GM12891 (cell line): ENCODE data around the gene SLC25A6.
"Not testable (repeated sequence)": the region's sequence is repeated elsewhere in the genome, so short reads cannot be mapped to it uniquely, and the experiment has no call there.

Source experiments
- DNase-seq: peaks from one replicate; pipeline ENCODE4 v3.0.0; 2011; ENCODE audit warnings: low spot score; ENCODE audit not compliant: insufficient read length
- FAIRE-seq: peaks from 2 replicates; lab custom pipeline; 2011; peaks lifted over from hg19 to GRCh38; lab: Jason Lieb, UNC
- PAX5 ChIP-seq: IDR thresholded peaks from 2 replicates; pipeline ENCODE4 v1.6.1; 2011; ENCODE audit warnings: low read length, moderate library complexity, mild to moderate bottlenecking; ENCODE audit not compliant: insufficient read depth, severe bottlenecking
- POLR2A ChIP-seq: IDR thresholded peaks from 2 replicates; pipeline ENCODE4 v1.6.1; 2011; ENCODE audit warnings: low read depth, low read length, control low read depth
- POLR2AphosphoS5 ChIP-seq: IDR thresholded peaks from 2 replicates; pipeline ENCODE4 v1.6.1; 2011; ENCODE audit warnings: low read depth, low read length, control low read depth
- POU2F2 ChIP-seq: IDR thresholded peaks from 2 replicates; pipeline ENCODE4 v1.6.1; 2011; ENCODE audit warnings: low read depth, mild to moderate bottlenecking, control low read depth, low read length, moderate library complexity
- SPI1 ChIP-seq: IDR thresholded peaks from 2 replicates; pipeline ENCODE4 v1.6.1; 2011; ENCODE audit warnings: low read depth, low read length, control low read depth
- TAF1 ChIP-seq: IDR thresholded peaks from 2 replicates; pipeline ENCODE4 v1.6.1; 2011; ENCODE audit warnings: low read depth, low read length, control low read depth

SLC25A6 gene

DNA sequence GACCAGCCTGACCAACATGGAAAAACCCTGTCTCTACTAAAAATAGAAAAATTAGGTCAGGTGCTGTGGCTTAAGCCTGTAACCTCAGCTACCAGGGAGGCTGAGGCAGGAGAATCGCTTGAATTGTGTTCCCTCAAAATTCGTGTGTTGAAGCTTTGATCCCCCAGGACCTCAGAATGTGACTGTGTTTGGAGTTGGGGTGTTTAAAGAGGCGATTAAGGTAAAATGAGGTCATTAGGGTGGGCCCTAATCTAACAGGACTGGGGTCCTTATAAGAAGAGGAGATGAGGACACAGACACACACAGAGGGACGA is 23.6 kb downstream of the SLC25A6 start:
- DNase-seq = no peak
- no peak for FAIRE-seq
- TF ChIP-seq POLR2A (no peak), PAX5 (no peak), POLR2AphosphoS5 (no peak), POU2F2 (no peak), TAF1 (no peak), SPI1 (no peak)

DNA sequence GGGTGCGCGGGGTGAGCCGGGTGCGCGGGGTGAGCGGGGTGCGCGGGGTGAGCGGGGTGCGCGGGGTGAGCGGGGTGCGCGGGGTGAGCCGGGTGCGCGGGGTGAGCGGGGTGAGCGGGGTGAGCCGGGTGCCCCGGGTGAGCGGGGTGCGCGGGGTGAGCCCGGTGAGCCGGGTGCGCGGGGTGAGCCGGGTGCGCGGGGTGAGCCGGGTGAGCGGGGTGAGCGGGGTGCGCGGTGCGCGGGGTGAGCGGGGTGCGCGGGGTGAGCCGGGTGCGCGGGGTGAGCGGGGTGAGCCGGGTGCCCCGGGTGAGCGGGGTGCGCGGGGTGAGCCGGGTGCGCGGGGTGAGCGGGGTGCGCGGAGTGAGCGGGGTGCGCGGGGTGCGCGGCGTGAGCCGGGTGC is 25.6 kb downstream of the SLC25A6 start:
- not testable (repeated sequence) for FAIRE-seq, DNase-seq

DNA sequence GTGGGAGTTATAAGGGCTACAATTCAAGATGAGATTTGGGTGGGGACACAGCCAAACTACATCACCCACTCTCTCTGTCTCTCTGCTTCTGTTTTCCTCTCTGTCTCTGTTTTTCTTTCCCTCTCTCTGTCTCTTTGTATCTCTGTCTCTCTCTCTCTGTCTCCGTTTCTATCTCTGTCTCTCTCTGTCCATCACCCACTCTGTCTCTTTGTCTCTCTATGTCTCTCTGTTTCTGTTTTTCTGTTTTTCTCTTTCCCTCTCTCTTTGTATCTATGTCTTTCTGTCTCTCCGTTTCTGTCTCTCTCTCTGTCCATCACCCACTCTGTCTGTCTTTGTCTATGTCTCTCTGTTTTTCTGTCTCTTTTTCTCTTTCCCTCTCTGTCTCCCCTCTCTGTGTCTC is 30.0 kb downstream of the SLC25A6 start:
- DNase-seq = no peak
- TF ChIP-seq POU2F2 = no peak
- no peak for FAIRE-seq

DNA sequence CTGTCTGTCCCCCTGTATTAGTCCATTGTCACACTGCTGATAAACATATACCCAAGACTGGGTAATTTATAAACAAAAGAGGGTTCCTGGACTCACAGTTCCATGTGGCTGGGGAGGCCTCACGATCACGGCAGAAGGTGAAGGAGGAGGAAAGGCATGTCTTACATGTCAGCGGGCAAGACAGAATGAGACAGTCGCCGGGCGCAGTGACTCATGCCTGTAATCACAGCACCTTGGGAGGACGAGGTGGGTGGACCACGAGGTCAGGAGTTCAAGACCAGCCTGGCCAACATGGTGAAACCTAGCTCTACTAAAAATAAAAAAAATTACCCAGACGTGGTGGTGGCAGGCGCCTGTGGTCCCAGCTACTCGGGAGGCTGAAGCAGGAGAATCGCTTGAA is 30.6 kb downstream of the SLC25A6 start:
- TF ChIP-seq SPI1 = no peak
- no peak for TF ChIP-seq POLR2AphosphoS5
- no peak for TF ChIP-seq TAF1
- TF ChIP-seq POU2F2 = no peak
- TF ChIP-seq PAX5 = no peak
- no peak for TF ChIP-seq POLR2A
- FAIRE-seq (no peak), DNase-seq (no peak)

DNA sequence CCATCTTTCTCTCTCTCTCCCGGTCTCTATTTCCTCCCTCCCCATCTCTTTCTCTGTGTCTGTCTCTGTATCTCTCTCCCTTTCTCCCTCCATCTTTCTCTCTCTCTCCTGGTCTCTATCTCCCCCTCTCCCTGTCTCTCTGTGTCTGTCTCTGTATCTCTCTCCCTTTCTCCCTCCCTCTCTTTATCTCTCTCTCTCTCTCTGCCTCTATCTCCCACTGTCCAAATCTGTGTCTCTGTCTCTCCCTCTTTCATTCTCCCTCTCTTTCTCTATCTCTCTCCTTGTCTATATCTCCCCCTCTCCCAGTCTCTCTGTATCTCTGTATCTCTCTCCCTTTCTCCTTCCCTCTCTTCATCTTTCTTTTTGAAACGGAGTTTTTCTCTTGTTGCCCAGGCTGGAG is 31.7 kb downstream of the SLC25A6 start:
- TF ChIP-seq POLR2A = no peak
- FAIRE-seq = no peak
- no peak for DNase-seq

DNA sequence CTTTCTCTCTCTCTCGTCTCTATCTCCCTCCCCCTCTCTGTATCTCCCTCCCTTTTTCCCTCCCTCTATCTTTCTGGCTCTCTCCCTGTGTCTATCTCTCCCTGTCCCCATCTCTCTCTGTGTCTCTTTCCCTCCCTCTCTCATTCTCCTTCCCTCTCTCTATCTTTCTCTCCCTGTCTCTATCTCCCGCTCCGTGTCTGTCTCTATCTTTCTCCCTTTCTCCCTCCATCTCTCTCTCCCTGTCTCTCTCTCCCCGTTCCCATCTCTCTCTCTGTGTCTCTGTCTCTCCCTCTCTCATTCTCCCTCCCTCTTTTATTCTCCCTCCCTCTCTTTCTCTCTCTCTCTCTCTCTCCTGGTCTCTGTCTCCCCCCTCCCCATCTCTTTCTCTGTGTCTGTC is 32.4 kb downstream of the SLC25A6 start:
- FAIRE-seq (no peak), DNase-seq (no peak)
- TF ChIP-seq POLR2AphosphoS5 (peak; percentile 27; the same call in 1 of the 2 replicates), POLR2A (no peak)

DNA sequence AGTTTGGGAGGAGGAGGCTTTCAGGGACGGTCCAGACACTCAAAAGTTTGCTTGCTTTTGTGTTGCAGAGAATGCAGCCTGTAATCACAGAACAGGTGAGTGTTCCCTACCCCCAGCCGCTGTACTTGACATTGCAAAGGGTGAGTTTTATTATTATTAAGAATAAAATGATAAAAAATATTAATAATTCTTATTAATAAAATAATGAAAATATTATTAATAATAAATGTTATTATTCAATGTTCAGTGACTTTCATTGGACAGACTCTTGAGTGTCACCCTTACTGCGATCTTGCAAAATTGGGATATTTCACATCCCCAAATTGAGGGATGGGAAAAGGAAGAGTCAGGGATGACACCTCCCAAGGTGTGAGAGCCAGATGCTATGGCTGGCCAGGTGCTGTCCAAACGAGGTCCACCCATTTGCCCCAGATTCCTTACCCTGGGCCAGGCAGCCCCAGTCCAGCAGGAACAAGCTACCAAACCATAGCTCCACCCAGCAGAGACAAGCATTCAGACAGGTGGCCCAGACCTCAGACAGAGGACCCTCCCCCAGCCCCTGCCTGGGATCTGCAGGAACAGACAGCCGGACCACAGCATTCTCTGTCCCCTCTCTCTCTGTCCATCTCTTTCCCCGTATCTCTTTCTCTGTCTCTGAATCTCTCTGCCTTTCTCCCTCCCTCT is 33.0 kb downstream of the SLC25A6 start:
- TF ChIP-seq POLR2A (no peak), TAF1 (no peak), SPI1 (no peak), POLR2AphosphoS5 (no peak)
- FAIRE-seq (no peak), DNase-seq (no peak)

DNA sequence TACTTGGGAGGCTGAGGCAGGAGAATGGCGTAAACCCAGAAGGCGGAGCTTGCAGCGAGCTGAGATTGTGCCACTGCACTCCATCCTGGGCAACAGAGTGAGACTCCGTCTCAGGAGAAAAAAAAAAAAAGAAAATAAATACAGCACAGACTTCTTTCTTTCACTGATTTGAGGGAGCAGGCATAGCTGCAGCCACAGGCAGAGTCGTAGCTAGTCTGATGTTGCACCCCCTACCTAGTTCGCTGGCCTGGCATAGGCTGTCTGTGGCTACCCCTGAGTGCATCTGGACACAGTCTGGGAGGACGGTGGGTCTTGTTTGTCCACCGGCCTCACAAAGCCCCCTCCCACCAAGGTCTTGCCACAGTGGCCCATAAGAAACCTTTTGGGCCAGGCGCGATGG is 33.9 kb downstream of the SLC25A6 start:
- FAIRE-seq (no peak), DNase-seq (no peak)
- TF ChIP-seq POLR2AphosphoS5 (no peak), POU2F2 (no peak), TAF1 (no peak), POLR2A (no peak), PAX5 (no peak), SPI1 (no peak)

DNA sequence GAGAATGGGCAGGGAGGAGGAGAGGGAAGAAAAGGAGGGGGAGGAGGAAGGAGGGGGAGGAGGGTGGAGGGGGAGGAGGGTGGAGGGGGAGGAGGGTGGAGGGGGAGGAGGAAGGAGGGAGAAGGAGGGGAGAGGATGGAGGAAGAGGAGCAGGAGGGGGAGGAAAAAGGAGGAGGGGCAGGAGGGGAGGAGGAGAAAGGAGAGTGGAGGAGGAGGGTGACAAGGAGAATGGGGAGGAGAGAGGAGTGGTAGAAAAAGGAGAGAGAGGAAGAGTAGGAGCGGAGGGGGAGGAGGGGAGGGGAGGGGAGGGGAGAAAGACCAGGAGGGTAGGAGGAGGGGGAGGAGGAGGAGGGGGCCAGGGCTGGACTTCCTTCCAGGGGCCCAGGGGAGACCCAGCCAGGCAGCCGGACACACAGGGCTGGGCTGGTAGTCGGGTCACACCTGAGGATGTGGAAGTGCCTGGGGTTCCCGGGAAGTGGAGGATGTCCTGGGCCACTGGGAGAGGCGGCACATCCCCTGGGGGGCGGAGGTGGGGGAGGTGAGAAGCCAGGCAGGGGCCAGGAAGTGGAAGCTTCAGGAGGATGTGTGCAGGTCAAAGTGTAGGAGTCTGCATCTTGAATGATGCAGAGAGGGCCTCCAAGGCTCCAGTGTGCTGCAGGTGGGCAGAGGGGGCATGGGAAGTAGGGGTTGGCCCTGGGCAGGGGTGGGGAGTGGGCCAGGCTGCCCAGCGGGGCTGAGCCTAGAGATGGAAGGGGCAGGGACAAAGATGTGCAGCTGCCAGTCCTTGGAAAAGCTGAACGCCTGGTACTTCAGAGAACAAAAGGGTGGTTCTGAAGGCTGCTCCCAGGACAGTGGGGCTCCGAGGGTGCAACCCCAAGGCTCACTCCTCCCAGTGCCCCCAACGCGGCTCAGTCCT is 36.5 kb downstream of the SLC25A6 start:
- TF ChIP-seq POLR2AphosphoS5 = no peak
- TF ChIP-seq PAX5 = no peak
- TF ChIP-seq POLR2A = no peak
- no peak for TF ChIP-seq TAF1
- no peak for TF ChIP-seq SPI1
- no peak for TF ChIP-seq POU2F2
- FAIRE-seq = no peak
- no peak for DNase-seq

DNA sequence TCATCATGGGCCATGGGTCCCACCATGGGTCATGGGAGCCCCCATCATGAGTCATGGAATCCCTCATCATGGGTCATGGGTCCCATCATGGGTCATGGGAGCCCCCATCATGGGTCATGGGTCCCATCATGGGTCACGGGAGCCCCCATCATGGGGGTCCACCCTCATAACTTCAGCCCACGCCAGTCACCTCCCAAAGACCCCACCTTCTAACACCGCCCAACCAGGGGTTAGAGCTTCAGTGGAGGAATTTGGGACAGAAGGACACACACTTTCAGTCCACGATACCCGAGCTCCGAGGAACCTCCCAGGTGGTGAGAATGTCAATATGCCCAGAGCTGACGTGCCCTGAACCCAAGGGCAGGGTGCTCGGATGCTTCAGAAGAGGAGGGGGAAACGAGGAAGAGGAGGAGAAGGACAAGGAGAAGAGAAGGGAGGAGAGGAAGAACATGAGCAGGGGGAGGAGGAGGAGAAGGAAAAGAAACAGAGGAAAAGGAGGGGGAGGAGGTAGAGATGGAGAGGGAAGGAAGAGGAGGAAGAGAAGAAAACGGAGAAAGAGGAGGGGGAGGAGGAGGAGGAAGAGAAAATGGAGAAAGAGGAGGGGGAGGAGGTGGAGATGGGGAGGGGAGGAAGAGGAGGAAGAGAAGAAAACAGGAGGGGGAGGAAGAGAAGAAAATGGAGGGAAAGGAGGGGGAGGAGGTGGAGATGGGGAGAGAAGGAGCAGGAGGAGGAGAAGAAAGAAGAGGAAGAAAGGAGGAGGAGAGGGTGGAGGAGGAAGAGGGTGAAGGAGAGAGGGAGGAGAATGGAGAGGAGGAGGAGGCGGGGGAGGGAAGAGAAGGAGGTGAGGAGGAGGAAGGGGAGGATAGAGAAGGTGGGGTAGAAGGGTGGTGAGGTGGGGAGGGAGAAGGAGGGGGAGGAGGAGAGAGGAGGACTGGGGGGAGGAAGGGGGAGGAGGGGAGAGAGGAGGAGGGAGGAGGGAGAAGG is 37.6 kb downstream of the SLC25A6 start:
- DNase-seq = no peak
- TF ChIP-seq PAX5 (no peak), POLR2AphosphoS5 (no peak), POU2F2 (no peak), POLR2A (no peak), TAF1 (no peak), SPI1 (no peak)
- FAIRE-seq = no peak
